Left lung (tissue), 10 donors: ENCODE measurements around the gene RBMX. TPM values are rescaled to one million over a fixed set of nuclear protein-coding genes. Genes with fewer than 3 reads are reported as not detected.

Source experiments
- ATAC-seq: fragments of 200-7000 bp; cut with Tn5 transposase; one replicate; pipeline ENCODE4 v1.9.1; 2020; ENCODE audit warnings: moderate library complexity
- DNase-seq, 4 donors: peaks; one replicate each; pipeline ENCODE4 v3.0.0-alpha.2; 2013 to 2020
- H3K27ac ChIP-seq, 2 donors: fragments of 200-600 bp; sonication (generic) in 1 of 2; one replicate each; pipeline versions ENCODE4 v1.5.0 to v1.8.0; 2020 to 2021
- H3K27me3 ChIP-seq, 2 donors: fragments of 200-600 bp; sonication (generic) in 1 of 2; one replicate each; pipeline versions ENCODE4 v1.5.0 to v1.8.0; 2020 to 2021
- H3K36me3 ChIP-seq, 2 donors: fragments of 200-600 bp; sonication (generic) in 1 of 2; one replicate each; pipeline versions ENCODE4 v1.5.0 to v1.8.0; 2020 to 2021
- H3K4me1 ChIP-seq, 2 donors: fragments of 200-600 bp; one replicate each; pipeline ENCODE4 v1.8.0; 2021
- H3K4me3 ChIP-seq, 2 donors: fragments of 200-600 bp; sonication (generic) in 1 of 2; one replicate each; pipeline versions ENCODE4 v1.5.0 to v1.8.0; 2020 to 2021; ENCODE audit warnings: mild to moderate bottlenecking in 1 of 2
- H3K9me3 ChIP-seq, 2 donors: fragments of 200-600 bp; sonication (generic) in 1 of 2; one replicate each; pipeline versions ENCODE4 v1.5.0 to v1.8.0; 2020 to 2021
- CTCF ChIP-seq, 2 donors: fragments of 200-600 bp; sonication (generic) in 1 of 2; IDR thresholded peaks; one replicate each; pipeline versions ENCODE4 v1.5.0 to v1.8.0; 2021; ENCODE audit warnings: antibody characterized with exemption in 2 of 2
- intact Hi-C, 2 donors: fragments of 100-400 bp; cut with DNase I; formaldehyde crosslinking; loops; one replicate each; pipeline versions ENCODE4 v1.11.2 to v1.14.2; 2022
- polyA plus RNA-seq, 6 donors: library from polyadenylated mRNA; unstranded; fragments of 120-200 nt; gene quantifications; one replicate each; pipeline ENCODE4 v1.2.1, GENCODE V29; 2013; ENCODE audit not compliant: insufficient read length in 6 of 6
- total RNA-seq, 2 donors: library from RNA; stranded (reverse); fragmentation: NEBNext Ultra II Directional; extraction: Animal tissue kit (Norgen Biotek cat#: 25700); gene quantifications; one replicate each; pipeline ENCODE4 v1.2.1, GENCODE V29; 2021
- donor health status: DM: no; HTN: yes; CAD: no.
- donor health status: DM: no; HTN: no; CAD: no.

RBMX gene
- total and polyA plus RNA-seq, 8 donors: 102 to 528 (median 432) TPM

- DNase-seq (peak in 1 of 4 donors; percentile 23), ATAC-seq (no peak)
- peaks cover 0 to 10% of the 10 kb centered on the region in 2 donors for H3K4me1 ChIP-seq
- intact Hi-C loops: no loop called here
- no peaks in the 10 kb centered on the region for H3K27me3 ChIP-seq
- TF ChIP-seq CTCF (IDR thresholded peaks at IDR 0.05): no peak
- H3K36me3 ChIP-seq: no peaks in the 10 kb centered on the region
- H3K9me3 ChIP-seq: no peaks in the 10 kb centered on the region
- no peak overlapping the region for H3K4me3 ChIP-seq
- H3K27ac ChIP-seq: no peak overlapping the region
Measured at GRCh38 chrX:136847874-136848273, 32.7 kb downstream of the RBMX start.

GRCh38 chrX:136839196-136839595 is 41.3 kb downstream of the RBMX start:
- Histone ChIP-seq H3K4me1 (no peaks in the 10 kb centered on the region), H3K36me3 (no peaks in the 10 kb centered on the region), H3K4me3 (no peak overlapping the region), H3K9me3 (no peaks in the 10 kb centered on the region), H3K27ac (no peak overlapping the region), H3K27me3 (no peaks in the 10 kb centered on the region)
- ATAC-seq: no peak
- intact Hi-C loops: no loop called here
- DNase-seq: no peak
- no peak for TF ChIP-seq CTCF (IDR thresholded peaks at IDR 0.05)

- Histone ChIP-seq H3K27me3 (no peaks in the 10 kb centered on the region), H3K27ac (no peak overlapping the region), H3K4me3 (no peak overlapping the region), H3K9me3 (no peaks in the 10 kb centered on the region), H3K36me3 (no peaks in the 10 kb centered on the region), H3K4me1 (no peaks in the 10 kb centered on the region)
- intact Hi-C loops: no loop called here
- no peak for DNase-seq
- no peak for ATAC-seq
- TF ChIP-seq CTCF (IDR thresholded peaks at IDR 0.05): no peak
Measured at GRCh38 chrX:136835761-136836160, 44.8 kb downstream of the RBMX start.

- ATAC-seq (no peak), DNase-seq (no peak)
- intact Hi-C loops: no loop called here
- Histone ChIP-seq H3K27me3 (no peaks in the 10 kb centered on the region), H3K27ac (peak overlapping the region in 1 of 2 donors; percentile 53), H3K4me1 (no peaks in the 10 kb centered on the region), H3K36me3 (no peaks in the 10 kb centered on the region), H3K4me3 (no peak overlapping the region), H3K9me3 (no peaks in the 10 kb centered on the region)
- no peak for TF ChIP-seq CTCF (IDR thresholded peaks at IDR 0.05)
Measured at GRCh38 chrX:136829413-136829812, 51.1 kb downstream of the RBMX start.

- Histone ChIP-seq H3K4me3 (no peak overlapping the region), H3K36me3 (no peaks in the 10 kb centered on the region), H3K9me3 (no peaks in the 10 kb centered on the region), H3K4me1 (no peaks in the 10 kb centered on the region), H3K27ac (peak overlapping the region in 1 of 2 donors; percentile 53), H3K27me3 (no peaks in the 10 kb centered on the region)
- no peak for DNase-seq
- intact Hi-C loops: no loop called here
- no peak for TF ChIP-seq CTCF (IDR thresholded peaks at IDR 0.05)
- ATAC-seq: peak; percentile 31
Measured at GRCh38 chrX:136828830-136829229, 51.7 kb downstream of the RBMX start.
